Keratinocyte (primary cell): Measurements from ENCODE around the gene PHOX2B. TPM values are rescaled to one million over a fixed set of nuclear protein-coding genes. Genes with fewer than 3 reads are reported as not detected.

Experiments
- DNase-seq: peaks from one replicate; pipeline ENCODE4 v3.0.0-alpha.2; 2011; ENCODE audit warnings: low read depth, missing footprints, low spot score
- FAIRE-seq: peaks from 2 replicates; lab custom pipeline; 2011; peaks lifted over from hg19 to GRCh38; lab: Jason Lieb, UNC
- H2AFZ ChIP-seq: 2 replicates; pipeline ENCODE4 v1.6.0; 2012; ENCODE audit warnings: low read length, control low read depth, inconsistent platforms; ENCODE audit not compliant: control insufficient read depth
- H3K27ac ChIP-seq: 2 replicates; pipeline ENCODE4 v1.5.1; 2011; ENCODE audit warnings: low read length; ENCODE audit not compliant: control insufficient read depth, insufficient read depth
- H3K27me3 ChIP-seq: 3 replicates; pipeline ENCODE4 v1.6.0; 2011; ENCODE audit warnings: low read length; ENCODE audit not compliant: control insufficient read depth, insufficient read depth; ENCODE audit errors: extremely low read depth
- H3K36me3 ChIP-seq, 2 experiments: 2 replicates in 1 of 2; 3 replicates in 1 of 2; pipeline ENCODE4 v1.5.1; 2011; ENCODE audit warnings: low read length in 2 of 2, mild to moderate bottlenecking in 1 of 2; ENCODE audit not compliant: control insufficient read depth in 2 of 2, insufficient read depth in 2 of 2; ENCODE audit errors: extremely low read depth in 1 of 2
- H3K4me1 ChIP-seq: 3 replicates; pipeline ENCODE4 v1.5.1; 2011; ENCODE audit warnings: low read length; ENCODE audit not compliant: control insufficient read depth, insufficient read depth; ENCODE audit errors: extremely low read depth
- H3K4me2 ChIP-seq: 3 replicates; pipeline ENCODE4 v1.6.0; 2011; ENCODE audit warnings: low read depth, low read length; ENCODE audit not compliant: control insufficient read depth, insufficient read depth; ENCODE audit errors: extremely low read depth
- H3K4me3 ChIP-seq, 3 experiments: fragments of 200-600 bp in 1 of 3; sonication (generic) in 1 of 3; 2 replicates in 2 of 3; 3 replicates in 1 of 3; pipeline ENCODE4 v1.5.1; 2011 to 2016; ENCODE audit warnings: low read length in 3 of 3, mild to moderate bottlenecking in 3 of 3, control low read depth in 2 of 3, inconsistent platforms in 1 of 3, low read depth in 1 of 3, mixed read lengths in 1 of 3, mixed run types in 1 of 3, moderate library complexity in 1 of 3; ENCODE audit not compliant: control insufficient read depth in 2 of 3, insufficient read depth in 2 of 3; ENCODE audit errors: extremely low read depth in 1 of 3
- H3K79me2 ChIP-seq: 2 replicates; pipeline ENCODE4 v1.6.0; 2012; ENCODE audit warnings: low read length; ENCODE audit not compliant: control insufficient read depth, insufficient read depth
- H3K9ac ChIP-seq: 3 replicates; pipeline ENCODE4 v1.6.0; 2011; ENCODE audit warnings: low read length; ENCODE audit not compliant: control insufficient read depth, insufficient read depth; ENCODE audit errors: extremely low read depth
- H3K9me1 ChIP-seq: 3 replicates; pipeline ENCODE4 v1.6.0; 2011; ENCODE audit warnings: low read length; ENCODE audit not compliant: control insufficient read depth, insufficient read depth; ENCODE audit errors: extremely low read depth
- H3K9me3 ChIP-seq: 2 replicates; pipeline ENCODE4 v1.5.1; 2012; ENCODE audit warnings: low read depth, low read length; ENCODE audit not compliant: control insufficient read depth
- H4K20me1 ChIP-seq: 3 replicates; pipeline ENCODE4 v1.6.0; 2011; ENCODE audit warnings: low read length; ENCODE audit not compliant: control insufficient read depth, insufficient read depth; ENCODE audit errors: extremely low read depth
- EZH2 ChIP-seq: IDR thresholded peaks from one replicate; pipeline ENCODE4 v1.6.1; 2012; ENCODE audit warnings: inconsistent platforms, mild to moderate bottlenecking, low read length, moderate library complexity
- dilution Hi-C: fragments of 300-500 bp; cut with MboI; formaldehyde crosslinking; loops from one replicate; pipeline ENCODE4 v1.7.0; 2020; ENCODE audit warnings: low sequenced_read_pairs; ENCODE audit not compliant: extremely low pct_ligation_motif_present
- polyA plus RNA-seq, 5 experiments: library from polyadenylated mRNA; depleted of rRNA in 3 of 5; stranded (reverse) in 3 of 5; stranded (forward) in 1 of 5; unstranded in 1 of 5; fragments of >200 nt; gene quantifications; 1 replicate in 1 of 5; 2 replicates in 3 of 5; 3 replicates in 1 of 5; pipeline versions ENCODE4 v1.2.1 to v1.2.3, GENCODE V29; 2011 to 2012; ENCODE audit warnings: missing spikeins in 2 of 5, low read depth in 1 of 5, low replicate concordance in 1 of 5
- TF ChIP-seq, protein P1 (sequence below), 3 experiments: IDR thresholded peaks in 1 of 3; conservative IDR thresholded peaks in 1 of 3; optimal IDR thresholded peaks in 1 of 3; 2 replicates in 2 of 3; 3 replicates in 1 of 3; pipeline versions ENCODE3 to v1.5.1; 2011; ENCODE audit warnings: low read length in 3 of 3, mild to moderate bottlenecking in 3 of 3, moderate library complexity in 2 of 3, control low read depth in 1 of 3, inconsistent platforms in 1 of 3; ENCODE audit not compliant: insufficient read depth in 2 of 3; ENCODE audit errors: extremely low read depth in 1 of 3

Gene PHOX2B
- polyA plus RNA-seq, 1 donor (not counting 4 experiments of a cell fraction or from before 2014, with no cell fraction given) = not detected

DNA sequence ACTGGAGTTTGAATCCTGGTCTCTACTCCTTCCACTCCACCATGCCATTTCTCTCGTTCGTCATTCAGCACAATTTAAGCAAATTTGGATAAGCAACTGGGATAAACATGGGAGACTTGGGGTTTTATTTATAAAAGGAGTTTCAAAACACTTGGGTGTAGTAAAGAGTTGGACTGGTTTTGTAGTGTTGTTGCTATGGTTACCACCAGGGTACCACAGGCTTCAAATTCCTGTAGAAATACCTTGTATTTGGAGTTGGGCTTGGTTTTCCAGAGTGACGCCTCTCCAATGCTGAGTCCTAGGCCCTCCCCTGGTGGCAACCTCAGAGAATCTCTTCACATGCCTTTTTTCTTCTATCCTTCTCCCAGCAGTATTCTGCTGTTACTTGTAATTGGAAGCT, 27.9 kb upstream of the PHOX2B start:
- Histone ChIP-seq H3K36me3 (no peaks in the 10 kb centered on the region), H3K9ac (no peak overlapping the region), H4K20me1 (no peaks in the 10 kb centered on the region), H3K27ac (no peak overlapping the region), H3K4me2 (no peak overlapping the region), H2AFZ (no peak overlapping the region), H3K79me2 (no peaks in the 10 kb centered on the region), H3K4me3 (no peak overlapping the region), H3K9me3 (no peaks in the 10 kb centered on the region), H3K9me1 (no peaks in the 10 kb centered on the region), H3K4me1 (no peaks in the 10 kb centered on the region), H3K27me3 (no peaks in the 10 kb centered on the region)
- dilution Hi-C loops = no loop called here
- DNase-seq (no peak), FAIRE-seq (no peak)
- TF ChIP-seq, protein P1, sequence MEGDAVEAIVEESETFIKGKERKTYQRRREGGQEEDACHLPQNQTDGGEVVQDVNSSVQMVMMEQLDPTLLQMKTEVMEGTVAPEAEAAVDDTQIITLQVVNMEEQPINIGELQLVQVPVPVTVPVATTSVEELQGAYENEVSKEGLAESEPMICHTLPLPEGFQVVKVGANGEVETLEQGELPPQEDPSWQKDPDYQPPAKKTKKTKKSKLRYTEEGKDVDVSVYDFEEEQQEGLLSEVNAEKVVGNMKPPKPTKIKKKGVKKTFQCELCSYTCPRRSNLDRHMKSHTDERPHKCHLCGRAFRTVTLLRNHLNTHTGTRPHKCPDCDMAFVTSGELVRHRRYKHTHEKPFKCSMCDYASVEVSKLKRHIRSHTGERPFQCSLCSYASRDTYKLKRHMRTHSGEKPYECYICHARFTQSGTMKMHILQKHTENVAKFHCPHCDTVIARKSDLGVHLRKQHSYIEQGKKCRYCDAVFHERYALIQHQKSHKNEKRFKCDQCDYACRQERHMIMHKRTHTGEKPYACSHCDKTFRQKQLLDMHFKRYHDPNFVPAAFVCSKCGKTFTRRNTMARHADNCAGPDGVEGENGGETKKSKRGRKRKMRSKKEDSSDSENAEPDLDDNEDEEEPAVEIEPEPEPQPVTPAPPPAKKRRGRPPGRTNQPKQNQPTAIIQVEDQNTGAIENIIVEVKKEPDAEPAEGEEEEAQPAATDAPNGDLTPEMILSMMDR (optimal IDR thresholded peaks at IDR 0.05 in 1 of 3, IDR thresholded peaks at IDR 0.05 in 1 of 3, conservative IDR thresholded peaks at IDR 0.05 in 1 of 3; ENCODE audit: extremely low read depth in 1 of 3, insufficient read depth in 2 of 3, low read length in 3 of 3) = no peak
- no peak for TF ChIP-seq EZH2

DNA sequence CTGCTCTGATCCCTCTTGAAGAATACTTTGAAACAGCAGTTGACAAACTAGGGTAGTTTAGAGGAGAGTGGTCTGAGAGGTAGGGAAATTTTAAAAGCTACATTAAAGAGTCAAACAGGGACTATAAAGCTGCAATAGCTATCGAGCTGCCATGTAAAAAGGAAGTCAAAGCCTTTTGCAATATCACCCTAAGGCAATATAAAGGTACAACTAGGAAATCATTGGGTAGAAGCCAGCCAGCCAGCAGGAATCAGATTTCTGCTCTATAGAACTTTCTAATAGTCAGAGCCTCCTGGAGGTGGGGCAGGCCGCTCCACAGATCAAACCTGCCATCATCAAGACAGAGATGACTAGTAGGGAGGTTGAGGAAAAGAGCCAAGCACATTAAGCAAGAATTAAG, 15.2 kb upstream of the PHOX2B start:
- H3K4me2 ChIP-seq = no peak overlapping the region
- H2AFZ ChIP-seq = no peak overlapping the region
- DNase-seq (no peak), FAIRE-seq (no peak)
- H3K4me3 ChIP-seq = no peak overlapping the region
- H3K9me3 ChIP-seq = no peaks in the 10 kb centered on the region
- dilution Hi-C loops = no loop called here
- TF ChIP-seq, protein P1 (optimal IDR thresholded peaks at IDR 0.05 in 1 of 3, IDR thresholded peaks at IDR 0.05 in 1 of 3, conservative IDR thresholded peaks at IDR 0.05 in 1 of 3; ENCODE audit: extremely low read depth in 1 of 3, insufficient read depth in 2 of 3, low read length in 3 of 3) = no peak
- TF ChIP-seq EZH2 = no peak
- no peaks in the 10 kb centered on the region for H3K9me1 ChIP-seq
- no peaks in the 10 kb centered on the region for H4K20me1 ChIP-seq
- no peaks in the 10 kb centered on the region for H3K4me1 ChIP-seq
- no peak overlapping the region for H3K27ac ChIP-seq
- no peaks in the 10 kb centered on the region for H3K79me2 ChIP-seq
- H3K9ac ChIP-seq = no peak overlapping the region
- H3K27me3 ChIP-seq = peaks cover 10% of the 10 kb centered on the region
- no peaks in the 10 kb centered on the region for H3K36me3 ChIP-seq
